CD14-positive monocyte (primary cell): Measurements from ENCODE around the gene RHO. TPM values are rescaled to one million over a fixed set of nuclear protein-coding genes. Genes with fewer than 3 reads are reported as not detected.

Experiments
- DNase-seq, 3 donors: peaks; one replicate each; pipeline ENCODE4 v3.0.0-alpha.2; 2011 to 2022
- H2AFZ ChIP-seq: 2 replicates; pipeline ENCODE4 v1.6.0; 2012; ENCODE audit warnings: mild to moderate bottlenecking, low read depth, low read length, inconsistent platforms; ENCODE audit not compliant: insufficient read depth, poor library complexity, severe bottlenecking
- H3K27ac ChIP-seq, 2 donors: 1 replicate in 1 of 2; 2 replicates in 1 of 2; pipeline ENCODE4 v1.5.1; 2012 to 2013; ENCODE audit warnings: low read length in 2 of 2, control low read depth in 1 of 2, inconsistent platforms in 1 of 2, low read depth in 1 of 2, mild to moderate bottlenecking in 1 of 2
- H3K27me3 ChIP-seq, 2 donors: one replicate each; pipeline versions ENCODE4 v1.6.0 to v1.6.1; 2011 to 2013; ENCODE audit warnings: low read length in 2 of 2; ENCODE audit not compliant: control insufficient read depth in 2 of 2, insufficient read depth in 2 of 2
- H3K36me3 ChIP-seq, 2 donors: replicated peaks in 1 of 2; 1 replicate in 1 of 2; 2 replicates in 1 of 2; pipeline versions ENCODE4 v1.5.1 to v1.6.1; 2012 to 2013; ENCODE audit warnings: low read length in 2 of 2, control low read depth in 1 of 2, inconsistent platforms in 1 of 2, mild to moderate bottlenecking in 1 of 2; ENCODE audit not compliant: insufficient read depth in 2 of 2, control insufficient read depth in 1 of 2
- H3K4me1 ChIP-seq, 2 donors: 1 replicate in 1 of 2; 2 replicates in 1 of 2; pipeline versions ENCODE4 v1.5.1 to v1.6.1; 2012 to 2013; ENCODE audit warnings: low read length in 2 of 2, control low read depth in 1 of 2, inconsistent platforms in 1 of 2, mild to moderate bottlenecking in 1 of 2, moderate library complexity in 1 of 2; ENCODE audit not compliant: insufficient read depth in 2 of 2, control insufficient read depth in 1 of 2
- H3K4me2 ChIP-seq: replicated peaks from 2 replicates; pipeline ENCODE3; 2012; ENCODE audit warnings: low read length, moderate library complexity, mild to moderate bottlenecking; ENCODE audit not compliant: poor library complexity, severe bottlenecking; ENCODE audit errors: extremely low read depth
- H3K4me3 ChIP-seq, 3 experiments: fragments of 200-600 bp in 1 of 3; sonication (generic) in 1 of 3; replicated peaks in 1 of 3; 1 replicate in 2 of 3; 2 replicates in 1 of 3; pipeline ENCODE4 v1.5.1; 2011 to 2013; ENCODE audit warnings: low read length in 3 of 3, mild to moderate bottlenecking in 3 of 3, control low read depth in 2 of 3, low read depth in 2 of 3, inconsistent platforms in 1 of 3, moderate library complexity in 1 of 3
- H3K79me2 ChIP-seq: 2 replicates; pipeline ENCODE4 v1.6.0; 2012; ENCODE audit warnings: mild to moderate bottlenecking, control low read depth, inconsistent platforms, low read length, moderate library complexity; ENCODE audit not compliant: insufficient read depth
- H3K9ac ChIP-seq: 2 replicates; pipeline ENCODE4 v1.6.0; 2017; ENCODE audit warnings: low read length, mild to moderate bottlenecking; ENCODE audit not compliant: insufficient read depth, poor library complexity, severe bottlenecking
- H3K9me3 ChIP-seq, 2 donors: replicated peaks in 1 of 2; 1 replicate in 1 of 2; 2 replicates in 1 of 2; pipeline versions ENCODE4 v1.5.1 to v1.6.1; 2012 to 2013; ENCODE audit warnings: low read length in 2 of 2, control low read depth in 1 of 2; ENCODE audit not compliant: control insufficient read depth in 1 of 2, insufficient read depth in 1 of 2
- H4K20me1 ChIP-seq: 2 replicates; pipeline ENCODE4 v1.6.0; 2012; ENCODE audit warnings: mild to moderate bottlenecking, low read length, control low read depth, moderate library complexity; ENCODE audit not compliant: insufficient read depth
- H3K27ac Mint-ChIP-seq, 7 donors: one replicate each; pipeline ENCODE4 v1.8.0; 2020; ENCODE audit warnings: mild to moderate bottlenecking in 7 of 7, mixed read lengths in 7 of 7, moderate library complexity in 6 of 7, inconsistent platforms in 2 of 7
- H3K27me3 Mint-ChIP-seq, 3 donors: one replicate each; pipeline ENCODE4 v1.8.0; 2021 to 2022; ENCODE audit warnings: low read depth in 3 of 3, mild to moderate bottlenecking in 3 of 3, mixed read lengths in 3 of 3, moderate library complexity in 3 of 3, inconsistent platforms in 1 of 3
- H3K36me3 Mint-ChIP-seq, 2 donors: one replicate each; pipeline ENCODE4 v1.8.0; 2020; ENCODE audit warnings: mixed read lengths in 2 of 2, inconsistent platforms in 1 of 2, mild to moderate bottlenecking in 1 of 2
- H3K4me1 Mint-ChIP-seq: one replicate; pipeline ENCODE4 v1.8.0; 2020; ENCODE audit warnings: mild to moderate bottlenecking, mixed read lengths
- H3K4me3 Mint-ChIP-seq, 2 donors: one replicate each; pipeline ENCODE4 v1.8.0; 2020; ENCODE audit warnings: mild to moderate bottlenecking in 2 of 2, mixed read lengths in 2 of 2, moderate library complexity in 1 of 2
- H3K9me3 Mint-ChIP-seq, 7 donors: one replicate each; pipeline ENCODE4 v1.8.0; 2020 to 2022; ENCODE audit warnings: mixed read lengths in 7 of 7, mild to moderate bottlenecking in 6 of 7, moderate library complexity in 6 of 7, inconsistent platforms in 2 of 7
- CTCF ChIP-seq: fragments of 200-600 bp; IDR thresholded peaks from one replicate; pipeline ENCODE4 v1.8.0; 2022; ENCODE audit warnings: antibody characterized with exemption, mild to moderate bottlenecking
- WGBS: methylation state at CpG from one replicate; pipeline ENCODE4 v1.1.5; 2013; ENCODE audit warnings: missing lambda C conversion rate; ENCODE audit not compliant: insufficient coverage; 5-methylcytosine and 5-hydroxymethylcytosine counted together
- intact Hi-C, 2 donors: fragments of 100-400 bp; cut with micrococcal nuclease; formaldehyde crosslinking; loops; one replicate each; pipeline versions ENCODE4 v1.15.0 to v1.15.1; 2023
- polyA plus RNA-seq, 3 donors: library from polyadenylated mRNA; depleted of rRNA in 1 of 3; unstranded in 2 of 3; stranded (reverse) in 1 of 3; fragments of 300-500 nt in 2 of 3; fragments of >200 nt in 1 of 3; fragmentation: Illumina TruSeq in 2 of 3; gene quantifications; 1 replicate in 2 of 3; 2 replicates in 1 of 3; pipeline ENCODE4 v1.2.3, GENCODE V29; 2012 to 2021

Gene RHO
- polyA plus RNA-seq, 3 donors: 0.03 TPM; not detected in 2

- Histone ChIP-seq H3K79me2 (no peaks in the 10 kb centered on the region), H3K4me2 (peak overlapping the region; percentile 54), H3K4me1 (peaks cover 34 to 47% of the 10 kb centered on the region in 2 donors), H3K27ac (peak overlapping the region; percentile 32 to 60), H3K27me3 (no peaks in the 10 kb centered on the region), H4K20me1 (no peaks in the 10 kb centered on the region), H3K4me3 (peak overlapping the region in 1 of 3 experiments; percentile 23), H3K9ac (peak overlapping the region; percentile 38), H3K36me3 (peaks cover 28 to 39% of the 10 kb centered on the region in 2 donors), H2AFZ (peak overlapping the region; percentile 58), H3K9me3 (no peaks in the 10 kb centered on the region)
- peak overlapping the region; percentile 64 to 92 (median 86) for H3K27ac Mint-ChIP-seq
- H3K4me1 Mint-ChIP-seq: peaks cover 48% of the 10 kb centered on the region
- H3K36me3 Mint-ChIP-seq: peaks cover 32 to 39% of the 10 kb centered on the region in 2 donors
- TF ChIP-seq CTCF: no peak
- 0% methylated on average over 9 of the region's 15 CpGs for WGBS
- H3K27me3 Mint-ChIP-seq: peaks cover 0 to 3% (median 0%) of the 10 kb centered on the region in 3 donors
- no peaks in the 10 kb centered on the region for H3K9me3 Mint-ChIP-seq
- DNase-seq: peak; percentile 70 to 80 (median 76)
- peak overlapping the region; percentile 54 to 80 for H3K4me3 Mint-ChIP-seq
- intact Hi-C loops: no loop called here
Measured at GRCh38 chr3:129553719-129554118, 25.3 kb downstream of the RHO start.

GRCh38 chr3:129554356-129555152, 26.1 kb downstream of the RHO start:
- peak overlapping the region; percentile 54 for H3K4me2 ChIP-seq
- peak in 2 of 3 donors; percentile 20 to 29 for DNase-seq
- H3K27ac Mint-ChIP-seq: peak overlapping the region; percentile 64 to 92 (median 89)
- 50% methylated on average over 12 of the region's 13 CpGs for WGBS
- no peaks in the 10 kb centered on the region for H3K79me2 ChIP-seq
- peaks cover 40% of the 10 kb centered on the region for H3K4me1 Mint-ChIP-seq
- H3K4me3 Mint-ChIP-seq: peak overlapping the region; percentile 50 to 80
- no peaks in the 10 kb centered on the region for H3K27me3 ChIP-seq
- peak overlapping the region; percentile 58 for H2AFZ ChIP-seq
- peaks cover 38 to 45% of the 10 kb centered on the region in 2 donors for H3K36me3 Mint-ChIP-seq
- H3K36me3 ChIP-seq: peaks cover 36 to 47% of the 10 kb centered on the region in 2 donors
- peak overlapping the region in 1 of 3 experiments; percentile 23 for H3K4me3 ChIP-seq
- no peaks in the 10 kb centered on the region for H3K9me3 Mint-ChIP-seq
- peaks cover 0 to 2% (median 0%) of the 10 kb centered on the region in 3 donors for H3K27me3 Mint-ChIP-seq
- no peaks in the 10 kb centered on the region for H4K20me1 ChIP-seq
- TF ChIP-seq CTCF: no peak
- intact Hi-C loops: no loop called here
- H3K9me3 ChIP-seq: no peaks in the 10 kb centered on the region
- H3K9ac ChIP-seq: peak overlapping the region; percentile 38
- peak overlapping the region; percentile 17 to 60 for H3K27ac ChIP-seq
- peaks cover 26 to 38% of the 10 kb centered on the region in 2 donors for H3K4me1 ChIP-seq
